HFFc6 (cell line): Measurements from ENCODE around the gene GVQW3. TPM values are rescaled to one million over a fixed set of nuclear protein-coding genes. Genes with fewer than 3 reads are reported as not detected.

ENCODE experiments used
- DNase-seq: peaks from one replicate; pipeline ENCODE4 v3.0.0-alpha.2; 2018
- H3K27ac Mint-ChIP-seq: 2 replicates; pipeline ENCODE4 v1.8.0; 2020; ENCODE audit warnings: mild to moderate bottlenecking, mixed read lengths
- H3K27me3 Mint-ChIP-seq: 2 replicates; pipeline ENCODE4 v1.8.0; 2021; ENCODE audit warnings: mild to moderate bottlenecking, moderate library complexity, mixed read lengths; ENCODE audit not compliant: insufficient read depth
- H3K36me3 Mint-ChIP-seq: 2 replicates; pipeline ENCODE4 v1.8.0; 2021; ENCODE audit warnings: low read depth, mixed read lengths
- H3K4me1 Mint-ChIP-seq: 2 replicates; pipeline ENCODE4 v1.8.0; 2020; ENCODE audit warnings: low read depth, mixed read lengths
- H3K4me3 Mint-ChIP-seq: 2 replicates; pipeline ENCODE4 v1.8.0; 2020; ENCODE audit warnings: mild to moderate bottlenecking, moderate library complexity, mixed read lengths
- H3K9me3 Mint-ChIP-seq: 2 replicates; pipeline ENCODE4 v1.8.0; 2020; ENCODE audit warnings: mild to moderate bottlenecking, mixed read lengths
- CTCF ChIP-seq: fragments of 200-600 bp; sonication (generic); IDR thresholded peaks from 2 replicates; pipeline ENCODE4 v1.5.0; 2021; ENCODE audit warnings: antibody characterized with exemption, mild to moderate bottlenecking
- total RNA-seq, 6 experiments: library from RNA; stranded (reverse); fragmentation: NEBNext Ultra II Directional; extraction: Animal tissue kit (Norgen Biotek cat#: 25700); gene quantifications; 2 replicates in 1 of 6; 3 replicates in 5 of 6; pipeline ENCODE4 v1.2.3, GENCODE V29; 2021

GVQW3 gene
- total RNA-seq, 6 experiments from 2014 or later: 0.31 to 1.6 (median 0.69) TPM

- H3K27ac Mint-ChIP-seq: no peak overlapping the region
These were observed 4.8 kb downstream of the GVQW3 start for GRCh38 chr11:76385903-76386302.

GRCh38 chr11:76388408-76388807, 7.3 kb downstream of the GVQW3 start:
- H3K9me3 Mint-ChIP-seq: no peaks in the 10 kb centered on the region
- no peak for TF ChIP-seq CTCF
- no peak for DNase-seq
- no peak overlapping the region for H3K4me3 Mint-ChIP-seq
- no peaks in the 10 kb centered on the region for H3K4me1 Mint-ChIP-seq
- no peak overlapping the region for H3K27ac Mint-ChIP-seq
- peaks cover 8% of the 10 kb centered on the region; the same call in 1 of the 2 replicates for H3K27me3 Mint-ChIP-seq
- no peaks in the 10 kb centered on the region for H3K36me3 Mint-ChIP-seq

More at GRCh38 chr11:76385903-76386302, 4.8 kb downstream of the GVQW3 start:
- no peak for DNase-seq
- Mint-ChIP-seq H3K4me3 (no peak overlapping the region), H3K9me3 (no peaks in the 10 kb centered on the region), H3K36me3 (no peaks in the 10 kb centered on the region), H3K27me3 (no peaks in the 10 kb centered on the region; the same call in 1 of the 2 replicates), H3K4me1 (peaks cover 16% of the 10 kb centered on the region)
- TF ChIP-seq CTCF: no peak

GRCh38 chr11:76391021-76391420, 9.9 kb downstream of the GVQW3 start:
- H3K9me3 Mint-ChIP-seq: no peaks in the 10 kb centered on the region
- H3K4me1 Mint-ChIP-seq: no peaks in the 10 kb centered on the region
- H3K27ac Mint-ChIP-seq: no peak overlapping the region
- no peak for DNase-seq
- no peak overlapping the region for H3K4me3 Mint-ChIP-seq
- TF ChIP-seq CTCF: no peak
- H3K27me3 Mint-ChIP-seq: peaks cover 8% of the 10 kb centered on the region
- H3K36me3 Mint-ChIP-seq: no peaks in the 10 kb centered on the region

- Mint-ChIP-seq H3K4me1 (no peaks in the 10 kb centered on the region), H3K9me3 (no peaks in the 10 kb centered on the region), H3K4me3 (no peak overlapping the region), H3K36me3 (no peaks in the 10 kb centered on the region), H3K27me3 (peaks cover 8% of the 10 kb centered on the region), H3K27ac (no peak overlapping the region)
- no peak for DNase-seq
- TF ChIP-seq CTCF: no peak
These were observed 10.8 kb downstream of the GVQW3 start for GRCh38 chr11:76391811-76392475.

GRCh38 chr11:76392870-76393269, 11.7 kb downstream of the GVQW3 start:
- H3K9me3 Mint-ChIP-seq: no peaks in the 10 kb centered on the region
- H3K27ac Mint-ChIP-seq: no peak overlapping the region
- no peaks in the 10 kb centered on the region for H3K4me1 Mint-ChIP-seq
- peaks cover 11% of the 10 kb centered on the region for H3K27me3 Mint-ChIP-seq
- H3K36me3 Mint-ChIP-seq: no peaks in the 10 kb centered on the region
- DNase-seq: no peak
- H3K4me3 Mint-ChIP-seq: no peak overlapping the region
- TF ChIP-seq CTCF: no peak
